Ramos (cell line): Measurements from ENCODE around the gene AMD1.
"Not testable (repeated sequence)": the region's sequence is repeated elsewhere in the genome, so short reads cannot be mapped to it uniquely, and the experiment has no call there.

Experiments
- in situ Hi-C: fragments of 300-500 bp; cut with MboI; formaldehyde crosslinking; loops from one replicate; pipeline ENCODE4 v1.14.3; 2022; ENCODE audit warnings: low sequenced_read_pairs; ENCODE audit not compliant: unreplicated experiment

AMD1 gene

GRCh38 chr6:110873981-110874879 lies at the start of gene AMD1:
AMD1 (plus strand) TSS chr6:110874785; CDS start chr6:110875106, 321 bp downstream.
- in situ Hi-C loops: no loop called here

GRCh38 chr6:110826236-110827129 lies 48.1 kb upstream of the AMD1 start:
- in situ Hi-C loops: no loop called here

GRCh38 chr6:110828396-110828795 lies 46.2 kb upstream of the AMD1 start:
- in situ Hi-C loops: no loop called here

GRCh38 chr6:110831405-110831804 lies 43.2 kb upstream of the AMD1 start:
- in situ Hi-C loops: no loop called here

GRCh38 chr6:110833831-110834230 lies 40.8 kb upstream of the AMD1 start:
- in situ Hi-C loops: no loop called here

- in situ Hi-C loops: not testable (repeated sequence)
Observed at GRCh38 chr6:110835751-110836150, 38.8 kb upstream of the AMD1 start.

- in situ Hi-C loops: no loop called here
Observed at GRCh38 chr6:110841266-110841665, 33.3 kb upstream of the AMD1 start.

GRCh38 chr6:110849781-110850180 lies 24.8 kb upstream of the AMD1 start:
- in situ Hi-C loops: no loop called here

GRCh38 chr6:110852773-110853172 lies 21.8 kb upstream of the AMD1 start:
- in situ Hi-C loops: no loop called here

- in situ Hi-C loops: no loop called here
Observed at GRCh38 chr6:110853754-110854477, 20.7 kb upstream of the AMD1 start.

GRCh38 chr6:110856296-110856695 lies 18.3 kb upstream of the AMD1 start:
- in situ Hi-C loops: no loop called here

- in situ Hi-C loops: no loop called here
Observed at GRCh38 chr6:110858016-110858415, 16.6 kb upstream of the AMD1 start.

DNA sequence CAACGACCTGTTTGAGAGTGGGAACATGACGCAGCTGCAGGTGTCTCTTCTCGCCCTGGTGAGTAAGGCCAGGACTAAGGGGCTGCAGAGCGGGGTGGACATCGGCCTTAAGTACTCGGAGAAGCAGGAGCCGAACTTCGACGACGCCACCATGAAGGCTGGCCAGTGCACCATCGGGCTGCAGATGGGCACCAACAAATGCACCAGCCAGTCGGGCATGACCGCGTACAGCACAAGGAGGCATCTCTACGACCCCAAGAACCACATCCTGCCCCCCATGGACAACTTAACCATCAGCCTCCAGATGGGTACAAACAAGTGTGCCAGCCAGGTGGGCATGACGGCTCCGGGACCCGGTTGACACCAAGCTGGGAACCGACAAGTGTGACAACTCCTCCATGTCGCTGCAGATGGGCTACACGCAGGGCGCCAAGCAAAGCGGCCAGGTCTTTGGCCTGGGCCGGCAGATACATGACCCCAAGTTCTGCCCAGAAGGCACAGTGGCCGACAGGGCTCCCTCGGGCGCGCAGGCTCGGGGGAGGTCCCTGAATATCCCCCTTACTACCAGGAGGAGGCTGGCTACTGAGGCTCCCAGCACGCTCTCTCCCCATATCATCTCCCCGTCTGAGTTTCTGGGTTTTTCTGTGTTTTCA lies 15.9 kb upstream of the AMD1 start:
- in situ Hi-C loops: no loop called here

- in situ Hi-C loops: no loop called here
Observed at GRCh38 chr6:110859335-110859792, 15.2 kb upstream of the AMD1 start.

GRCh38 chr6:110864824-110865223 lies 9.8 kb upstream of the AMD1 start:
- in situ Hi-C loops: no loop called here

DNA sequence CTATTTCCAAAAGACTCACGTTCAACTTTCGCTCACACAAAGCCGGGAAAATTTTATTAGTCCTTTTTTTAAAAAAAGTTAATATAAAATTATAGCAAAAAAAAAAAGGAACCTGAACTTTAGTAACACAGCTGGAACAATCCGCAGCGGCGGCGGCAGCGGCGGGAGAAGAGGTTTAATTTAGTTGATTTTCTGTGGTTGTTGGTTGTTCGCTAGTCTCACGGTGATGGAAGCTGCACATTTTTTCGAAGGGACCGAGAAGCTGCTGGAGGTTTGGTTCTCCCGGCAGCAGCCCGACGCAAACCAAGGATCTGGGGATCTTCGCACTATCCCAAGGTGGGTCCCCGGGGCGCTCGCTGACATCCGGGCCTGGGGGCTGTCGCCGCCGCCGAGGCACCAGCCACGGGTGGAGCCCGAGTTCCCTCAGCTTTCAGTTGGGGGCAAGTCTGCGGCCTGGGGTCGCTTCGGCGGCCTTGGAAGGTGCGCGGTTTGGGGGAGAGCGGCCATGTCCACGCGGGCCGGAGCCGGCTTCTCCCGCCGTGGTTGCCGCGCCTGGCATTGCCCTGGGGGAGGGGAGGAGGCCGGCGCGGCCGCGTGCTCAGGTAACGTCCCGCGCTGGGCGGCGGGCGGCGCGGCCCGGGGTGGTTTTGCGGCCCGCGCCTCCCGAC lies 429 bp downstream of the AMD1 start:
- in situ Hi-C loops: no loop called here

DNA sequence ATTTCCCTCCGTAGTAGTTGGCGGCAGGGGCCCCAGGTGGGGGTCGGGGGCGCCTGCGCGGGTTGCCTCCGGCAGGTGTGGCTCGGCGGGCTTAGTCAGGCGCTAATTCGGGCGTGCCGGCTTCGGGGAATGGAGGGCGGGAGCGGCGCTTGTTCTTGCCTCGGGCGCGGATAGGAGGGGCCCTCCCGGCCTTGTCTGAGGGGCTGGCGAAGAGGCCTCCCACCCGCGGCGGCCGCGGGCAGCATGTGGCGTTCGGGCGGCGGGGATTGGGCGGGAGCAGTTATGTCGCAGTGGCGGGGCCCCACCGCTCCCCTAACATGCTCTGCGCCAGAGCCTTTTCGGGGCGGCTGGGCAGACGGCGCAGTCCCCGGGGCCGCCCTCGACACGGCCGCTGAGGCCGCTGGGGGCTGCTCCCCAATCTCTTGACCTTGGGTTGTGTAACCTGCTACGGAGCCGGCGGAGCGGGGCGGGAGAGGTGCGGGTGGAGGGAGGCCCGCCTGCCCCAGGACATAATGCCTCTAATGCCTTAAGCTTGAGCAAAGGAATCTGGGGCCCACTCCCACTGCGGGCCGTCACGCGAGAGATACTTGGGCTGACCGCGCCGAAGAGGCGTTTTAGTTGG lies 1.1 kb downstream of the AMD1 start:
- in situ Hi-C loops: no loop called here

DNA sequence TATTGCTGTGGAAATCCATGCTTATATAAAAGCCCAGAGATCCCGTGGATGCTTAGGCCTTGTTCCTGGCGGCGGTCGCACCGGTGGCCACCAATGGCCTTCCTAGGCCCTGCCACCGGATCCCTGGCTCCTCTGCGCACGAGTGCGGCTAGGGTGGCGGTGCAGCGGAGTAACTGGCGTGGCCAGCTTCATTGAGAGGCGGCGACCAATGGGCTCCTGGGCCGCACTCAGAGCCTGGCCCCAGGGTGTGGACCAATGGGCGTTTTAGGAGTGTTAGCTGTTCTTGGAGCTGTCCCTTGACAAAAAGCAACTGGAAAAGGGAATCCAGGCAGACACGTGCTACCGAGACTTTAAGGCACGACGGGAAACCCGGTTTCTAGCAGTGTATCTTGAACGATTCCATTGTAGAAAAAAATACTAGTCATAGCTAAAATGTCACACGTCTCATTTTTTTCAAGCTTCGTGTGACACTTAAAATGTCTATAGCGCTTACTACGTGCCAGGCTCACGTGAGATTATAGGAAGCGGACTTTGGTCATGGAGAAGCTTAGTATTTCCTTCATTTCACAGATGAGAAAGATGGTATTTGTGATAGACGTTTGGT lies 1.7 kb downstream of the AMD1 start:
- in situ Hi-C loops: no loop called here
